Neuron (in vitro differentiated cells): ENCODE data around the gene KDM6A.
A peak's percentile ranks its signal among the peaks of the same experiment; 100 is the strongest.
"Not testable (repeated sequence)": the region's sequence is repeated elsewhere in the genome, so short reads cannot be mapped to it uniquely, and the experiment has no call there.

ENCODE experiments used
- H2AFZ ChIP-seq: one replicate; pipeline ENCODE4 v1.6.1; 2013; ENCODE audit warnings: low read depth, mild to moderate bottlenecking, inconsistent platforms, low read length, moderate library complexity
- H3K27me3 ChIP-seq: one replicate; pipeline ENCODE4 v1.6.1; 2013; ENCODE audit warnings: low read length; ENCODE audit not compliant: insufficient read depth
- H3K36me3 ChIP-seq: one replicate; pipeline ENCODE4 v1.6.1; 2013; ENCODE audit warnings: low read length; ENCODE audit not compliant: insufficient read depth
- H3K4me1 ChIP-seq: one replicate; pipeline ENCODE4 v1.6.1; 2013; ENCODE audit warnings: low read length; ENCODE audit not compliant: insufficient read depth
- H3K4me3 ChIP-seq: 2 replicates; pipeline ENCODE4 v1.5.1; 2013; ENCODE audit warnings: mild to moderate bottlenecking, low read length, moderate library complexity
- H3K9me3 ChIP-seq: one replicate; pipeline ENCODE4 v1.6.1; 2013; ENCODE audit warnings: low read length

KDM6A gene

GRCh38 chrX:44872821-44873414, at the start of gene KDM6A:
TSS of gene KDM6A (plus strand) at chrX:44873188. CDS start at chrX:44873552, 364 bp downstream.
- Histone ChIP-seq H3K9me3 (peaks cover 3% of the 10 kb centered on the region), H3K4me3 (peak within 1 kb of the TSS; percentile 95), H3K4me1 (peaks cover 5% of the 10 kb centered on the region), H3K36me3 (no peaks in the 10 kb centered on the region), H3K27me3 (no peaks in the 10 kb centered on the region), H2AFZ (peak within 1 kb of the TSS; percentile 87)

DNA sequence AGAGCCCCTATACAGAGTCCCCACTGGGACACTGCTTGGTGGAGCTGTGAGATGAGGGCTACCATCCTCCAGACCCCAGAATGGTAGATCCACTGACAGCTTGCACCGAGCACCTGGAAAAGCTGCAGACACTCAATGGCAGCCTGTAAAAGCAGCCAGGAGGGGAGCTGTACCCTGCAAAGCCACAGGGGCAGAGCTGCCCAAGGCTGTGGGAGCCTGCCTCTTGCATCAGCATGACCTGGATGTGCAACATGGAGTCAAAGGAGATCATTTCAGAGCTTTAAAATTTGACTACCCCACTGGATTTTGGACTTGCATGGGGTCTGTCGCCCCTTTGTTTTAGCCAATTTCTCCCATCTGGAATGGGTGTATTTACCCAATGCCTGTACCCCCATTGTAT, 49.8 kb upstream of the KDM6A start:
- not testable (repeated sequence) for H3K4me3 ChIP-seq, H3K27me3 ChIP-seq, H2AFZ ChIP-seq, H3K9me3 ChIP-seq, H3K4me1 ChIP-seq, H3K36me3 ChIP-seq

DNA sequence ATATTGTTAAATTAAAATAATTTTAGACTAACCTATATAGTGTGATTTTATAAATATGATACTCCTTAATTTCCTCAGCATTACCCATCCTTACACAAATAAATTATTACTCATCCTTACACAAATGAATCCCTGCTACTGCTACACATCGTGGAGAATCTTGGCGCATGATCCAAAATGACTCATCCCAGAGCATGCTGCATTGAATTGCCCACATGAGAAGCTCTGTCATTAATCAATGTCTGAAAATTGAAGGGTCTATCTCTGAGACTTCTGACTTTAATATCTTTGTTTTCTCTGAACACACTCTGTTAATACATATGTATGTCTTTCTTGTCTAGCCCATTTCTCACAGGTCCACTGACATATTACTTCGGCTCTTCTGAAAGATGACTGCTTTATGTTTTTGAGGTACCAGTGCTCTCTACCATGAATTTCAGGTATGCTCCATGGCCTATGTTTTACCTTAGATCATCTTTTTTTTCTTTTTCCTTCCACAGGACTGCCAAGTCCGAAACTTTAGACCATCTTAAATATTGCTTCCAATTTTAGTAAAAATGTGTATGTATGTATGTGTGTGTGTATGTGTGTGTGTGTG, 44.9 kb upstream of the KDM6A start:
- Histone ChIP-seq H3K4me1 (no peaks in the 10 kb centered on the region), H3K4me3 (no peak overlapping the region), H3K9me3 (no peaks in the 10 kb centered on the region), H2AFZ (no peak overlapping the region), H3K27me3 (no peaks in the 10 kb centered on the region), H3K36me3 (no peaks in the 10 kb centered on the region)

GRCh38 chrX:44829832-44830231, 43.2 kb upstream of the KDM6A start:
- no peak overlapping the region for H2AFZ ChIP-seq

GRCh38 chrX:44842550-44843317, 30.3 kb upstream of the KDM6A start:
- no peaks in the 10 kb centered on the region for H3K27me3 ChIP-seq

More at GRCh38 chrX:44829832-44830231, 43.2 kb upstream of the KDM6A start:
- no peaks in the 10 kb centered on the region for H3K36me3 ChIP-seq
- H3K4me3 ChIP-seq: no peak overlapping the region
- no peaks in the 10 kb centered on the region for H3K27me3 ChIP-seq
- H3K9me3 ChIP-seq: no peaks in the 10 kb centered on the region
- no peaks in the 10 kb centered on the region for H3K4me1 ChIP-seq

DNA sequence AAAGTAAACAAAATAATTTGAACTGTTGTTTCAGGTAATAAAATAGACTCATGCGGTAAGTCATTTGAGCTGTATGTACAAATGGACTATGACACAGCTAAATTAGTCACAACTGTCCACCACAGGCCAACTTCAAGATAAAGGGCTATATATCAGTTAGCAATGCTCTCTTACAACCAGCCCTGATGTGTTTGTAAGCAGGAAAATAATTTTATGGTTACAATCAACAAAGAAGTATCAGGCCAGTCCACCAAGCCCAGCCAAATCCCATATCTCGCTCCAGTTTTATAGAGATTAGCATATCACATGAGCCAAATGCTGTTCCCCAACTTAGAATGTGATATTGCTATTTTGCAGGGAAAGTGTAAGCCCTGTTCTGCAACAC, 29.7 kb upstream of the KDM6A start:
- Histone ChIP-seq H3K9me3 (no peaks in the 10 kb centered on the region), H3K4me3 (no peak overlapping the region), H3K4me1 (no peaks in the 10 kb centered on the region), H2AFZ (no peak overlapping the region), H3K27me3 (no peaks in the 10 kb centered on the region), H3K36me3 (no peaks in the 10 kb centered on the region)

More at GRCh38 chrX:44842550-44843317, 30.3 kb upstream of the KDM6A start:
- H3K36me3 ChIP-seq: no peaks in the 10 kb centered on the region
- no peaks in the 10 kb centered on the region for H3K4me1 ChIP-seq
- no peak overlapping the region for H2AFZ ChIP-seq
- H3K4me3 ChIP-seq: no peak overlapping the region
- no peaks in the 10 kb centered on the region for H3K9me3 ChIP-seq

- no peaks in the 10 kb centered on the region for H3K36me3 ChIP-seq
Measured at GRCh38 chrX:44843753-44844152, 29.2 kb upstream of the KDM6A start, which contains the start of gene DUSP21. TSS of gene DUSP21 (plus strand) at chrX:44844021. CDS start at chrX:44844133, 112 bp downstream.

DNA sequence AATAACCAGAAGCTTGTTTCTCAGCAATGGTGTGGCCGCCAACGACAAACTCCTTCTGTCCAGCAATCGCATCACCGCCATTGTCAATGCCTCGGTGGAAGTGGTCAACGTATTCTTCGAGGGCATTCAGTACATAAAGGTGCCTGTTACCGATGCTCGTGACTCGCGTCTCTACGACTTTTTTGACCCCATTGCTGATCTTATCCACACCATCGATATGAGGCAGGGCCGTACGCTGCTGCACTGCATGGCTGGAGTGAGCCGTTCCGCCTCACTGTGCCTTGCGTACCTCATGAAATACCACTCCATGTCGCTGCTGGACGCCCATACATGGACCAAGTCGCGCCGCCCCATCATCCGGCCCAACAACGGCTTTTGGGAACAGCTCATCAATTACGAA, 28.8 kb upstream of the KDM6A start:
- Histone ChIP-seq H3K4me1 (no peaks in the 10 kb centered on the region), H2AFZ (no peak overlapping the region), H3K36me3 (no peaks in the 10 kb centered on the region), H3K9me3 (no peaks in the 10 kb centered on the region), H3K27me3 (no peaks in the 10 kb centered on the region), H3K4me3 (no peak overlapping the region)

More at GRCh38 chrX:44843753-44844152, 29.2 kb upstream of the KDM6A start, which contains the start of gene DUSP21:
- H2AFZ ChIP-seq: no peak within 1 kb of the TSS
- H3K9me3 ChIP-seq: no peaks in the 10 kb centered on the region
- no peaks in the 10 kb centered on the region for H3K27me3 ChIP-seq
- H3K4me3 ChIP-seq: no peak within 1 kb of the TSS
- H3K4me1 ChIP-seq: no peaks in the 10 kb centered on the region

DNA sequence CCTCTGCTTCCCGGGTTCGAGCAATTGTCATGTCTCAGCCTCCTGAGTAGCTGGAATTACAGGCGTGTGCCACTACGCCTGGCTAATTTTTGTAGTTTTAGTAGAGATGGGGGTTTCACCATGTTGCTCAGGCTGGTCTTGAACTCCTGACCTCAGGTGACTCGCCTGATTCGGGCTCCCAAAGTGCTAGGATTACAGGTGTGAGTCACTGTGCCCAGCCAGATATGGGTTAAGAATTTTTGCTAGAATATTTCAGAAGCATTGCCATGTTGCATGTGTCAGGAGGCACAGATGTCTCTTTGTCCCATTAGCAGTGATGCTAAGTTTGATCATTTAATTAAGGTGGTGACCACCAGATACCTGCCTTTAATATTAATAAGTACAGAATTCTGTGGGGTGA, 22.1 kb upstream of the KDM6A start:
- not testable (repeated sequence) for H3K4me1 ChIP-seq, H3K27me3 ChIP-seq, H3K4me3 ChIP-seq, H3K36me3 ChIP-seq, H3K9me3 ChIP-seq, H2AFZ ChIP-seq

GRCh38 chrX:44871114-44871645, 1.8 kb upstream of the KDM6A start:
- H3K36me3 ChIP-seq: no peaks in the 10 kb centered on the region
- H3K9me3 ChIP-seq: no peaks in the 10 kb centered on the region
- peak overlapping the region; percentile 95 for H3K4me3 ChIP-seq
- H3K27me3 ChIP-seq: no peaks in the 10 kb centered on the region
- peaks cover 4% of the 10 kb centered on the region for H3K4me1 ChIP-seq
- no peak overlapping the region for H2AFZ ChIP-seq

GRCh38 chrX:44871931-44872820, 812 bp upstream of the KDM6A start:
- Histone ChIP-seq H2AFZ (peak overlapping the region; percentile 87), H3K27me3 (no peaks in the 10 kb centered on the region), H3K4me1 (peaks cover 5% of the 10 kb centered on the region), H3K9me3 (peaks cover 3% of the 10 kb centered on the region), H3K4me3 (peak overlapping the region; percentile 95), H3K36me3 (no peaks in the 10 kb centered on the region)

DNA sequence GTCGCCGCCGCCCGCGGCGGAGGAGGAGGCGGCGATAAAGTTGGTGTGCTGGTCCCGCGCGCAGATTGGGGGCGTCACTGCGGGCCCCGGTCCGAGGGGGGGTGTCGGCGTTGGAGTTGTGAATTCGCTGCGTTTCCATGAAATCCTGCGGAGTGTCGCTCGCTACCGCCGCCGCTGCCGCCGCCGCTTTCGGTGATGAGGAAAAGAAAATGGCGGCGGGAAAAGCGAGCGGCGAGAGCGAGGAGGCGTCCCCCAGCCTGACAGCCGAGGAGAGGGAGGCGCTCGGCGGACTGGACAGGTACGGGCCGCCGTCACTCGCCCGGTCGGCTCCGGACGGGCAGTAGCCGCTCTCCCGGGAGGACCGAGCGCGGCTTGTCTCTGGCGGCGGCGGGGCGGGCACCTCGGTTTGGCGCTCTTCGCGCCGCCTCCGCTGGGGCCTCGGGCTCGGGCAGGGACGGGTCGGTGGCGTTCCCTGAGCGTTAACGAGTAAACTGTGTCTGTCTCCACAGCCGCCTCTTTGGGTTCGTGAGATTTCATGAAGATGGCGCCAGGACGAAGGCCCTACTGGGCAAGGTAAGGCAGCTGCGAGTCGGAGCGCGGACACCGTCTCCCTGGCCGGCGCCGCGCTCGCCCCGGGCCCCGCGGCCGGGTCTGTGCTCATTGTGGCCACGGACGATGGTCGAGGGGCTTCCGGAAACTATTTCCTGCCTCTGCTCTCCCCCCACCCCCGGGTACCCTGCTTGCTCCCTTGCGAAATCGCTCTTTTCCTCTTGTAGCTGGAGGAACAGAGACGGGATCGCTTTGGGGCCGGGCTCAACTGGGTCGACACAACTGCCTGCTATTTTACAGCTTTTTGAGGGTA, 658 bp downstream of the KDM6A start:
- no peaks in the 10 kb centered on the region for H3K27me3 ChIP-seq

More for the DNA sequence above, 658 bp downstream of the KDM6A start:
- Histone ChIP-seq H2AFZ (peak overlapping the region; percentile 72), H3K9me3 (peaks cover 3% of the 10 kb centered on the region), H3K4me3 (peak overlapping the region; percentile 87), H3K36me3 (no peaks in the 10 kb centered on the region), H3K4me1 (peaks cover 5% of the 10 kb centered on the region)
